H1 (cell line): ENCODE data around the gene DDX1. TPM values are rescaled to one million over a fixed set of nuclear protein-coding genes. Genes with fewer than 3 reads are reported as not detected.

Source experiments
- CTCF ChIA-PET: fragments of 300-600 bp; sonication (Branson Sonifier 250); formaldehyde crosslinking; loops from one replicate; lab custom pipeline; 2021; ENCODE audit not compliant: partially characterized antibody; lab: Charles Lee
- POLR2A ChIA-PET: fragments of 300-600 bp; sonication (Branson Sonifier 250); formaldehyde crosslinking; loops from one replicate; lab custom pipeline; 2021; ENCODE audit warnings: inconsistent platforms; ENCODE audit not compliant: partially characterized antibody; lab: Charles Lee
- DNase-seq, 2 experiments: peaks; one replicate each; pipeline versions ENCODE4 v3.0.0 to v3.0.0-alpha.2; 2010 to 2022; ENCODE audit warnings: low spot score in 2 of 2, low read depth in 1 of 2, mixed read lengths in 1 of 2
- FAIRE-seq: peaks from 2 replicates; lab custom pipeline; 2011; peaks lifted over from hg19 to GRCh38; lab: Jason Lieb, UNC
- H2AFZ ChIP-seq: 2 replicates; pipeline ENCODE4 v1.8.1; 2012; ENCODE audit warnings: low read length, inconsistent platforms
- H2AK5ac ChIP-seq: 2 replicates; pipeline ENCODE4 v1.6.1; 2013; ENCODE audit warnings: low read depth, low read length
- H2BK120ac ChIP-seq: replicated peaks from 2 replicates; pipeline ENCODE3; 2013; ENCODE audit warnings: low read depth, low read length, inconsistent platforms
- H2BK12ac ChIP-seq: 2 replicates; pipeline ENCODE4 v1.6.1; 2013; ENCODE audit warnings: low read depth, low read length
- H2BK15ac ChIP-seq: 2 replicates; pipeline ENCODE4 v1.6.1; 2013; ENCODE audit warnings: low read length
- H2BK20ac ChIP-seq: 2 replicates; pipeline ENCODE4 v1.6.1; 2013; ENCODE audit warnings: low read length
- H2BK5ac ChIP-seq: 2 replicates; pipeline ENCODE4 v1.6.1; 2013; ENCODE audit warnings: low read depth, low read length
- H3K14ac ChIP-seq: 2 replicates; pipeline ENCODE4 v1.6.1; 2013; ENCODE audit warnings: inconsistent platforms; ENCODE audit not compliant: insufficient read length
- H3K18ac ChIP-seq: 2 replicates; pipeline ENCODE4 v1.6.1; 2013; ENCODE audit warnings: low read length; ENCODE audit errors: extremely low read depth
- H3K23ac ChIP-seq: 2 replicates; pipeline ENCODE4 v1.6.1; 2013; ENCODE audit warnings: inconsistent platforms; ENCODE audit not compliant: insufficient read length
- H3K23me2 ChIP-seq: 2 replicates; pipeline ENCODE4 v1.6.1; 2013; ENCODE audit warnings: low read depth, low read length
- H3K27ac ChIP-seq: 2 replicates; pipeline ENCODE4 v1.6.1; 2011; ENCODE audit warnings: low read depth, low read length, inconsistent platforms
- H3K27me3 ChIP-seq, 4 experiments: replicated peaks in 1 of 4; 1 replicate in 1 of 4; 2 replicates in 3 of 4; pipeline versions ENCODE4 v1.6.1 to v1.8.1; 2011 to 2013; ENCODE audit warnings: low read length in 3 of 4, mild to moderate bottlenecking in 3 of 4, inconsistent platforms in 2 of 4, mixed read lengths in 2 of 4, moderate library complexity in 1 of 4; ENCODE audit not compliant: control insufficient read depth in 3 of 4, insufficient read depth in 3 of 4; ENCODE audit errors: extremely low read depth in 1 of 4
- H3K36me3 ChIP-seq, 4 experiments: 2 replicates each; pipeline versions ENCODE4 v1.6.1 to v1.8.1; 2011 to 2013; ENCODE audit warnings: mild to moderate bottlenecking in 4 of 4, low read length in 3 of 4, moderate library complexity in 2 of 4, control low read depth in 1 of 4, inconsistent platforms in 1 of 4; ENCODE audit not compliant: insufficient read depth in 4 of 4, control insufficient read depth in 2 of 4
- H3K4ac ChIP-seq: replicated peaks from 2 replicates; pipeline ENCODE3; 2013; ENCODE audit warnings: low read length, low read depth, mixed read lengths, inconsistent platforms; ENCODE audit not compliant: insufficient read length
- H3K4me1 ChIP-seq, 4 experiments: replicated peaks in 1 of 4; 1 replicate in 1 of 4; 2 replicates in 3 of 4; pipeline versions ENCODE4 v1.6.1 to v1.8.1; 2011 to 2013; ENCODE audit warnings: low read length in 3 of 4, inconsistent platforms in 2 of 4, mixed read lengths in 1 of 4; ENCODE audit not compliant: insufficient read depth in 4 of 4, control insufficient read depth in 3 of 4
- H3K4me2 ChIP-seq, 2 experiments: 2 replicates each; pipeline versions ENCODE4 v1.6.1 to v1.8.1; 2011 to 2013; ENCODE audit warnings: low read depth in 2 of 2, low read length in 2 of 2, control low read depth in 1 of 2, inconsistent platforms in 1 of 2, mild to moderate bottlenecking in 1 of 2; ENCODE audit not compliant: insufficient read depth in 1 of 2
- H3K4me3 ChIP-seq, 4 experiments: fragments of 200-600, 300-600 bp in 1 of 4; sonication (generic), shearing (Covaris generic), sonication (Bioruptor Twin) in 1 of 4; 2 replicates each; pipeline versions ENCODE4 v1.5.1 to v1.8.1; 2011 to 2016; ENCODE audit warnings: low read length in 4 of 4, low read depth in 3 of 4, control low read depth in 2 of 4, inconsistent platforms in 2 of 4, mild to moderate bottlenecking in 2 of 4, mixed read lengths in 1 of 4, moderate library complexity in 1 of 4; ENCODE audit not compliant: insufficient read depth in 2 of 4; ENCODE audit errors: extremely low read depth in 1 of 4
- H3K56ac ChIP-seq: replicated peaks from 2 replicates; pipeline ENCODE3; 2013; ENCODE audit warnings: low read depth, mild to moderate bottlenecking, mixed read lengths, low read length, inconsistent platforms; ENCODE audit not compliant: insufficient read length
- H3K79me1 ChIP-seq: 2 replicates; pipeline ENCODE4 v1.6.1; 2013; ENCODE audit warnings: low read depth, low read length, control low read depth
- H3K79me2 ChIP-seq, 2 experiments: 2 replicates each; pipeline versions ENCODE4 v1.6.1 to v1.8.1; 2012 to 2013; ENCODE audit warnings: low read length in 2 of 2, mild to moderate bottlenecking in 2 of 2, inconsistent platforms in 1 of 2; ENCODE audit not compliant: insufficient read depth in 2 of 2, control insufficient read depth in 1 of 2
- H3K9ac ChIP-seq, 4 experiments: replicated peaks in 1 of 4; 1 replicate in 1 of 4; 2 replicates in 3 of 4; pipeline versions ENCODE4 v1.6.1 to v1.8.1; 2011 to 2013; ENCODE audit warnings: low read depth in 3 of 4, low read length in 3 of 4, control low read depth in 2 of 4, mild to moderate bottlenecking in 2 of 4, moderate library complexity in 2 of 4, inconsistent platforms in 1 of 4; ENCODE audit errors: extremely low read depth in 1 of 4
- H3K9me3 ChIP-seq, 2 experiments: 2 replicates each; pipeline versions ENCODE4 v1.6.1 to v1.8.1; 2012 to 2013; ENCODE audit warnings: mild to moderate bottlenecking in 2 of 2, moderate library complexity in 2 of 2, control low read depth in 1 of 2, inconsistent platforms in 1 of 2, low read depth in 1 of 2, low read length in 1 of 2, mixed read lengths in 1 of 2; ENCODE audit not compliant: insufficient read depth in 2 of 2
- H4K20me1 ChIP-seq, 2 experiments: replicated peaks in 1 of 2; 2 replicates each; pipeline versions ENCODE3 to v1.8.1; 2011 to 2013; ENCODE audit warnings: inconsistent platforms in 2 of 2, low read length in 2 of 2, mild to moderate bottlenecking in 1 of 2; ENCODE audit not compliant: insufficient read depth in 2 of 2, control insufficient read depth in 1 of 2
- H4K5ac ChIP-seq: 2 replicates; pipeline ENCODE4 v1.6.1; 2013; ENCODE audit warnings: low read length, low read depth, mixed read lengths, inconsistent platforms; ENCODE audit not compliant: insufficient read length
- H4K8ac ChIP-seq: 2 replicates; pipeline ENCODE4 v1.8.0; 2013; ENCODE audit warnings: mild to moderate bottlenecking, moderate library complexity, low read length, inconsistent platforms; ENCODE audit not compliant: insufficient read depth; ENCODE audit errors: extremely low read depth
- H4K91ac ChIP-seq: replicated peaks from 2 replicates; pipeline ENCODE3; 2013; ENCODE audit warnings: low read length, mixed read lengths, inconsistent platforms; ENCODE audit not compliant: insufficient read length
- CBX8 ChIP-seq: fragments of 300-800, 300-1000 bp; sonication (generic); IDR thresholded peaks from 2 replicates; pipeline ENCODE4 v1.7.1; 2016; ENCODE audit warnings: low read depth, low read length, borderline replicate concordance
- CHD2 ChIP-seq: IDR thresholded peaks from 2 replicates; pipeline ENCODE4 v1.6.1; 2012; ENCODE audit warnings: low read length, improper control_type of control experiment
- POLR2A ChIP-seq, 2 experiments: IDR thresholded peaks; 1 replicate in 1 of 2; 2 replicates in 1 of 2; pipeline ENCODE4 v1.6.1; 2011; ENCODE audit warnings: low read depth in 2 of 2, low read length in 2 of 2, mild to moderate bottlenecking in 2 of 2; ENCODE audit errors: control extremely low read depth in 1 of 2
- POU5F1 ChIP-seq: IDR thresholded peaks from 2 replicates; pipeline ENCODE4 v1.6.1; 2011; ENCODE audit warnings: low read depth, mild to moderate bottlenecking, low read length, moderate library complexity
- SIN3A ChIP-seq, 2 experiments: IDR thresholded peaks in 1 of 2; conservative IDR thresholded peaks in 1 of 2; 2 replicates each; pipeline ENCODE4 v1.6.1; 2011 to 2012; ENCODE audit warnings: low read length in 2 of 2, improper control_type of control experiment in 1 of 2, low read depth in 1 of 2, mild to moderate bottlenecking in 1 of 2
- SP1 ChIP-seq: IDR thresholded peaks from 2 replicates; pipeline ENCODE4 v1.6.1; 2011; ENCODE audit warnings: low read depth, low read length
- SUZ12 ChIP-seq: fragments of 200-600 bp; sonication (generic); IDR thresholded peaks from 2 replicates; pipeline ENCODE4 v1.6.1; 2012; ENCODE audit warnings: mild to moderate bottlenecking, inconsistent platforms, low read length, moderate library complexity, mixed read lengths
- YY1 ChIP-seq: IDR thresholded peaks from 2 replicates; pipeline ENCODE4 v1.6.1; 2011; ENCODE audit warnings: low read depth, mild to moderate bottlenecking, low read length
- WGBS, 2 experiments: shearing (Covaris generic) in 1 of 2; methylation state at CpG; one replicate each; pipeline versions ENCODE4 v1.1.6 to v1.1.7; 2013 to 2015; ENCODE audit warnings: low lambda C conversion rate in 2 of 2, mixed read lengths in 2 of 2, inconsistent platforms in 1 of 2, low coverage in 1 of 2, missing lambda C conversion rate in 1 of 2; ENCODE audit not compliant: insufficient replicate concordance in 2 of 2, insufficient coverage in 1 of 2, insufficient read length in 1 of 2; ENCODE audit errors: extremely low coverage in 1 of 2, missing lambda C conversion rate in 1 of 2; 5-methylcytosine and 5-hydroxymethylcytosine counted together
- polyA plus RNA-seq, 7 experiments: library from polyadenylated mRNA; depleted of rRNA in 3 of 7; stranded (reverse) in 5 of 7; unstranded in 2 of 7; fragments of >200 nt in 5 of 7; fragments of 200-250 nt in 2 of 7; gene quantifications; 1 replicate in 5 of 7; 2 replicates in 1 of 7; 4 replicates in 1 of 7; pipeline versions ENCODE4 v1.2.1 to v1.2.3, GENCODE V29; 2011 to 2013; ENCODE audit warnings: missing spikeins in 2 of 7, mixed read lengths in 2 of 7
- total RNA-seq: library from RNA; stranded (reverse); fragmentation: NEBNext Ultra II Directional; extraction: Animal tissue kit (Norgen Biotek cat#: 25700); gene quantifications from 2 replicates; pipeline ENCODE4 v1.2.1, GENCODE V29; 2021

Gene DDX1
- total and polyA plus RNA-seq, 2 of the 8 experiments (the other 6 are each of a cell fraction or from before 2014, with no cell fraction given) = 51.1 to 161 TPM

- H3K36me3 ChIP-seq = no peaks in the 10 kb centered on the region
- no peak overlapping the region for H2AFZ ChIP-seq
- no peak overlapping the region for H4K8ac ChIP-seq
- H3K56ac ChIP-seq = no peak overlapping the region
- CTCF ChIA-PET = interaction anchor here (0.6 to 5.9 kb wide), 4 partner anchors 10 to 22 kb away, joined by 3 to 42 read pairs (median 13); no protein-coding TSS in a partner anchor
- no peak for TF ChIP-seq SUZ12
- no peak for TF ChIP-seq CHD2
- TF ChIP-seq CBX8 = no peak
- no peak for TF ChIP-seq POLR2A (IDR thresholded peaks at IDR 0.05; ENCODE audit: control extremely low read depth in 1 of 2, low read depth in 2 of 2, low read length in 2 of 2)
- TF ChIP-seq SP1 = no peak
- no peak for TF ChIP-seq YY1
- TF ChIP-seq POU5F1 = no peak
- TF ChIP-seq SIN3A (conservative IDR thresholded peaks at IDR 0.05 in 1 of 2, IDR thresholded peaks at IDR 0.05 in 1 of 2; ENCODE audit: low read depth in 1 of 2, low read length in 2 of 2) = no peak
- TF ChIP-seq, all 59 proteins: peak for 0
- Histone ChIP-seq H3K4ac (no peak overlapping the region), H3K9me3 (no peaks in the 10 kb centered on the region), H4K20me1 (no peaks in the 10 kb centered on the region), H2BK20ac (no peak overlapping the region), H3K14ac (no peak overlapping the region), H3K79me2 (no peaks in the 10 kb centered on the region), H4K91ac (no peak overlapping the region), H3K18ac (no peak overlapping the region), H3K4me2 (no peak overlapping the region), H3K23ac (no peak overlapping the region), H3K4me3 (no peak overlapping the region), H3K23me2 (no peaks in the 10 kb centered on the region; the same call in 1 of the 2 replicates), H3K79me1 (no peaks in the 10 kb centered on the region), H2BK120ac (no peak overlapping the region), H2BK5ac (no peak overlapping the region), H3K27ac (no peak overlapping the region), H4K5ac (no peak overlapping the region), H2AK5ac (no peak overlapping the region), H2BK12ac (no peak overlapping the region), H3K27me3 (no peaks in the 10 kb centered on the region), H2BK15ac (no peak overlapping the region), H3K4me1 (no peaks in the 10 kb centered on the region), H3K9ac (no peak overlapping the region)
- POLR2A ChIA-PET = no interaction called here
- FAIRE-seq (no peak), DNase-seq (no peak)
- 90% methylated on average over 6 of the region's 12 CpGs; no CpG with 5 or more reads in 1 of the 2 experiments for WGBS, 2 experiments
These were observed 22.8 kb upstream of the DDX1 start for GRCh38 chr2:15568874-15569273.
